Esophagus mucosa (tissue), 1 donor: Measurements from ENCODE around the gene TNIP2. TPM values are rescaled to one million over a fixed set of nuclear protein-coding genes. Genes with fewer than 3 reads are reported as not detected.
"Not testable (repeated sequence)": the region's sequence is repeated elsewhere in the genome, so short reads cannot be mapped to it uniquely, and the experiment has no call there.

ENCODE experiments used
- ATAC-seq: fragments of 200-7000 bp; cut with Tn5 transposase; one replicate; pipeline ENCODE4 v1.9.1; 2020
- total RNA-seq: library from RNA; stranded (reverse); gene quantifications from one replicate; pipeline ENCODE4 v1.2.4, GENCODE V29; 2023
- donor health status: DM: yes; HTN: yes; CAD: no.

Gene TNIP2
- total RNA-seq, 1 donor from 2014 or later = 25.1 TPM

DNA sequence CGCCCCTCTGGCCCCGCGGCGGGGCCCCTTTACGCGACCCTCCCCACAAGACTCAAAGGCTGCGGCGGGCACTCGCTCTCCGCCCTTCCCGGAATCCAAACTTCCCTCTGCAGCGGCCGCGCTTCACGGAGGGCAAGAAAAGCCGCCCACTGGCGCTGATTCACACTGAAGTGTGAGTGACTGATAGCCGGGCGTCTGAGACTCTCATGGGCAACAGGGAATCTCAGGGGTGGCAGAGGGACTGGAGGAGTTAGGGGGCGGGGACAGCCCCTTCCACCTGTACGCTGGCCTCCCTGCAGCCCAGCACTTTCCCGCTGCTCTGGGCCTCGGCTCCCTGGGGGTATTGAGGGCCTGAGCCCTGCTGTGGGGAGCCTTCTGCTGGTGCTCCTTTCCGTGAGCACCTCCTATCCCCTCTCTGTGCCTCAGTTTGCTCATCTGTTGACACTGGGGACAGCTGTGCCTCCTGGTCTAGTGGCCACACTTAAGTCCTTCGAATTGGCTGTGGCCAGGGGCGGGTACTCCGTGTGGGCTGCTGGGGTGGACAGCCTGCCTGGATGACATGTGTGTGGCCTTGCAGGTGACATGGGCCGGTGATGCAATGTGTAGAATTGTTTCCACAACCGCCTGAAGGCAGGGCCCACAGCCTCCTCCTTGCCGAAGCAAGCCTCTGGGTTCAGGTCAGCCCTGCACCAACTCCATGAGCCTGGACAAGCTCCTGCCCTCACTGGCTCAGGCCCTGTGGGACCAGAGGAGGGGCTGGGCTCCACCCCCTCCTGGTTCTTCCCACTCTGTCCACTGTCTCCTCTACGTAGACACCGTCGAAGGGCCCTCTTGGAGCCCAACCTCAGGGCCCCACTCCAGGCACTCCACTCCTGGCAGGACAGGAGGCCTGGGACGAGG, 37.7 kb upstream of the TNIP2 start:
- peak; percentile 12 for ATAC-seq

- ATAC-seq = peak; percentile 26
Measured at GRCh38 chr4:2792711-2793585, 36.8 kb upstream of the TNIP2 start, which contains the start of gene SH3BP2. TSS of gene SH3BP2 (plus strand) at chr4:2793085. CDS start at chr4:2820618, 27,533 bp downstream.

DNA sequence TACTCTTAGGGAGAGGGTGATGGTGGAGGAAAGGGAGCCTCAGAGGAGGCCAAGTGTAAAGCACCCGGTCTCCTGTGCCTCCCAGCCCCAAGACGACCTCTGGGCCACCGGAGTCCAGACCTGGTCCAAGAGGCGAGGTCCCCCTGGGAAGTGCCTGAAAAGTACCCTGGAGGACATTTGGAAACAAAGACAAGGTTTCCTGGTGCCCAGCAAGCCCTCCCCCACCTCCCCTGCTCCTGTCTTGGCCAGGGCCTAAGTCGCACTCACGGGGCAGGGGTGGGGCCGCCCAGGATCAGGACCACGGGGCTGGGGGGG, 36.2 kb upstream of the TNIP2 start:
- ATAC-seq = no peak

DNA sequence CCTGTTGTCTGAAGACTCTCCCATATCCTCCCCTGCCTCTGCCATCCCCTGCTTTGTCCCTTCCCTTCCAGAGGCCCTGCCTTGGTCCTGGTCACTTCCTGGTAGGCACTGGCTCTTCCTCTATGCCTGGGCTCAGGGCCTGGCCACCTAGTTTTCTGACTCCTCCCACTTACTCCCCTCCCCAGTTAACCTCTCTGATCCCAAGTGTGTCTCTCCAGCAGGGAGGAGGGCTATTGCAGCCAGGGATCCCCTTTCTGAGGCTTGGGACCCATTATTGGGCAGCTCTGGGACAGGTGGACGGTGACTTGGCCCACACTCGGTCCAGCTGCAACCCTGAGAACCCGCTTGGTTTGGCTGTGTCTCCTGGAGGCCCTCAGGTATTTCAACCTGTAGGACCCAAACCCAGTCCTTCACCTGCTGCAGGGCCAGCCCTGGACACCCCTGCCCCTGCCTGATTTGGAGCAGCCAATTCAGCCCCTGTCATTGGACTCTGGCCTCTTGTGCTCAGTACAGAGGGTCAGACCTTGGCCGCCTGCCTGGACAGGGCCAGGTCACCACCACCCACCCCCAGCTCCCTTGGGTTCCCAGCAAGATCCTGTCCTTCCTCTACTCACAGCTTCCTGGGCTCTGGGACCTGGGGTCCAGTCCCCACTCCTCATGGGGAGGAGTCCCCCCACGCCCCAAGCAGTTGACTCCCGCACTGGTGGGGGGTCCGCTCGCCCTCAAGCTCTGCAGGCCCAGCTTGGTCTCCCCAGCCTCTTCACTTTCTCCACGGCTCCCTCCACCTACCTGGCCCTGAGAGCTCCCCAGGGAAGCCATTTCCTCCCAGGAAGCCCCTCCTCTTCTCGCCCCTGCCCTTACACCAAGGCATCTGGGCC, 35.6 kb upstream of the TNIP2 start:
- no peak for ATAC-seq

GRCh38 chr4:2790583-2791517, 34.7 kb upstream of the TNIP2 start:
- ATAC-seq = no peak

GRCh38 chr4:2789793-2790582, 33.9 kb upstream of the TNIP2 start:
- ATAC-seq = no peak

GRCh38 chr4:2789351-2789750, 33.2 kb upstream of the TNIP2 start:
- ATAC-seq = no peak

GRCh38 chr4:2788532-2789103, 32.5 kb upstream of the TNIP2 start:
- ATAC-seq = no peak

DNA sequence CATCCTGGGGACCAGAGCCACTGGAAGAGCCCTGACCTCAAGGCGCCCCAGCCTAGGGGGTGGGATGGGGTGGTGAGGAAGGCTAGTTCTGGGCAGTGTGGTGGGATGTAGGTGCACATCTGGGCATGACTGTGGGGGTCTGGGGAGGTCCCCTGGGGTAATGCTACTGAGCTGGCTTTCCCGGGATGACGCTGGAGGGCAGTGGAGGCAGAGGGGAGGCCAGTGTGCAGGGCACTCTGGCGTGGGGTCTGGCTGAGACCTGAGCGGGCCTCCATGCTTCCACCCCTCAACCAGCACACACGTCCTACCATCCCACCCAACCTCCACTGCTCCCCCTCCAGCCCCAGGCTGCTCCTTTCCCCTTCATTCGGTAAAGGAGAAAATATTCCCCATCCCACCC, 32.0 kb upstream of the TNIP2 start:
- no peak for ATAC-seq

DNA sequence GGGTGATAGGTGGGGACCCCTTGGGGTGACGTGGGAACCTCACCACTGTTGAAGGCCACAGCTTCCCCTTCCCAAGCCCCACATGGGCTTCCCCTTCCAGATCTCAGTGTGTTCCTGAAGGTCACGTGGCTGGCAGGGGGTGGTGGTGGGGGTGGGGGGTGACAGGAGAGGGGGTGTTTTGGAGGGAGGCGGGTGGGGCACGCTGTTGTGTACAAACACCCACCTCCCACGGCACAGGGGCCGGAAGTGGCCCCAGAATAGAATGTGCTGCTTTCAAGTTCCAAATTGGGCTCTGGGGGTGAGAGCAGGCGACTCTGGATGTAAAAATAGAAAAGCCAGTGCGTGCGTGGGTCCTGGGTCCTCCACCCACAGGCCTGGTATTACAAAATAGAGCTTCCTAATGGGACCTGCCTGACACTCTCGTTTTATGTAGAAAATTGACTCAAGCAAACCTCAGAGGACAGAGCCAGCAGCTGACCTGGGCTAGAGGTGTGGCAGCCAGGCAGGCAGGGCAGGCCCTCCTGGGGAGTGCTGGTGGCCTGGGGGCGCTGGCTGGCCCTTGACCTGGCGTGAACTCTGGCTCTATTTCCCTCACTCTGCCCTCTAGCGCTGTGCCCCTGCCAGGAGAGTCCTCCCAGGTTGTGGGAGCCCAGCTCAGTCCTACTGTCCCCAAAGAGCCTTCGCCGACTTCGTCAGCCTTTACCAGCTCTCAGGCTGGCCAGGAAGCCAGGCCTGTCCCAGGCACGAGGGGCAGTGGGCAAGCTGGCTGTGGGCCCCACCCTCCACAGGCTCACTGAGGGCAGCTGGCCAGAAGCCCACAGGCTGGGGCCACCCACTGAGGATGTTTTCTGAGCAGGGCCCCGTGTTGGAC, 31.3 kb upstream of the TNIP2 start:
- ATAC-seq = peak; percentile 28

GRCh38 chr4:2786794-2787229, 30.7 kb upstream of the TNIP2 start:
- no peak for ATAC-seq

DNA sequence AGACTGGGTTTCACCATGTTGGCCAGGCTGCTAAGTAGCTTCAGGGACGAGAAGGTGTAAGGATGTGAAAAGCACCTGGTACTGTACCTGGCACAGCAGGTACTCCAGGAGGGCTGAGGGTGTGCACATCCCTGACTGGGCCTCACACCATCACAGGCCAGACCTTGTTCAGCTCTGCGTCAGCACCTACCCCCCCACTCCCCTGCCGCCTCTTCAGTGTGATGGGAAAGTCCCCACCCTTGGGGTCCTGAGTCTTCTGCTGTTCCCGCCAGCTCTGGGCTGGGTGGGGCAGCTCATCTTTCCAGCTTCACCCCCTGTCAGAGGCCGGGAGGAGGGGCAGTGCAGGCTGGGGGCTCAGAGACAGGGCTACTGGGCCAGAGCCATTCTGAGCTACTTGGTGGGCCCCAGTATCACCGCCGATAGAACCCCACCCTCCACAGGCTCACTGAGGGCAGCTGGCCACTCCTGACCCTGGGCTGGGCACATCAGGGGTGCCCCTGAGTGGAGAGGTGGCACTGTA, 30.1 kb upstream of the TNIP2 start:
- ATAC-seq = peak; percentile 10

DNA sequence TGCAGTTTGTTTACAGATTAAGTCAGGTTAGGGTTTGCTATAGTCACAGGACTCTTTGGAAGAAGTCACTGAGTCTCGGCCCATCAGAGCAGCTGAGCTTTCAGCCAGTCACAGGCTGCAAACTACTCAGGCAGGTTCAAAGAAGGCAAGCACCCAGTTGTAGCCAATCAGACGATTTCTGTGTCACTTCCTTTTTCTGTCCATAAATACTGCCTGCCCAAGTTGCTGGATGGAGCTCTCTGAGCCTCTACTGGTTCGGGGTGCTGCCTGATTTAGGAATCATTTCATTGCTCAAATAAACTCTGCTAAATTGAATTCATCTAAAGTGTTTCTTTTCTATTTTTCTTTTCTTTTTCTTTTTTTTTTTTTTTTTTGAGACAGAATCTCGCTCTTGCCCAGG, 29.5 kb upstream of the TNIP2 start:
- ATAC-seq = peak; percentile 20

DNA sequence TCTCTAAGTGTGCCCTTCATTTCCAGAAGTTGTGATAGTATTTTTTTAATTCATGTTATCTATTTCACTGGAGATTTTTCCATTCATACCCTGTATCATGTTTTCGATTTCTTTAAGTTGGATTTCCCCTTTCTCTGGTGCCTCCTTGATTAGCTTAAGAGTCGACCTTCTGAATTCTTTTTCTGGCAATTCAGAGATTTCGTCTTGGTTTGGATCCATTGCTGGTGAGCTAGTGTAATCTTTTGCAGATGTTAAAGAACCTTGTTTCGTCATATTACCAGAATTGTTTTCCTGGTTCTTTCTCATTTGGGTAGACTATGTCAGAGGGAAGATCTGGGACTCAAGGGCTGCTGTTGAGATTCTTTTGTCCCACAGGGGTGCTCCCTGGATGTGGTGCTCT, 27.7 kb upstream of the TNIP2 start:
- no peak for ATAC-seq

GRCh38 chr4:2781911-2782310, 25.8 kb upstream of the TNIP2 start:
- ATAC-seq = no peak

DNA sequence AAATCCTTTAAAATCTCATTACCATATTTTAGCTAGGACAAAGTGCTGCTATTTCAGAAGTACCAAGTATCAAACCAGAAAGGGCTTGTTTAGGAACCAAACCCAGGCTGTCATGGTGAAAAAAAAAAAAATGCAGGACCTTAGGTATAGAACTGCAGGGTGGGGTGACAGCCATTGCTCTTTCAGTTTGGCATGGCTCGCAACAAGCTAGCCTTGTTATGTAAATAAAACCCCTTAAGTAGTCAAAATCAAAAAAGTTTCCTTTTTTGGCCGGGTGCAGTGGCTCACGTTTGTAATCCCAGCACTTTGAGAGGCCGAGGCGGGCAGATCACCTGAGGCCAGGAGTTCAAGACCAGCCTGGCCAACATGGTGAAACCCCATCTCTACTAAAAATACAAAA, 24.5 kb upstream of the TNIP2 start:
- ATAC-seq = not testable (repeated sequence)

- ATAC-seq = no peak
Measured at GRCh38 chr4:2771264-2771663, 15.1 kb upstream of the TNIP2 start.

- no peak for ATAC-seq
Measured at GRCh38 chr4:2768921-2769336, 12.8 kb upstream of the TNIP2 start.

DNA sequence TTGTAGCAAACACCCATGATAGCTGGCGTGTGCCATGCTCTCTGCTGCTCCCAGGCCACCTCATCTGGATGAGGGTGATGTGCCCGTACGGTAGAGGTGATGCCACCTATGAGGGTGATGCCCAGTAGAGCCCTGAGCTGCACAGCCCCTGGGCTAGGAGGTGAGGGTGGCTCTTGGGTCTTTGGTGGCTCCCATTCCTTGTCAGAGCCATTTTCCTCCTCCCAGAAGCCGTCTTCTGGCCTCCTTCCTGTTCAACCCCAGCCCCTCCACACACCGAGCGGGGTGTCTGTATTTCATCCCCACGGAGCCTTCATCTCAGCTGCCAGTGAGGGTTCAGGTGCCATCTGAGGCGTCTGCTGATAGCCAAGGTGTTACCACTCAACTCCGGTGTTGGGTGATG, 12.0 kb upstream of the TNIP2 start:
- no peak for ATAC-seq
